DOHH2 (cell line): ENCODE results near the gene SUOX.
"Not testable (repeated sequence)": the region's sequence is repeated elsewhere in the genome, so short reads cannot be mapped to it uniquely, and the experiment has no call there.

Source experiments
- H3F3A ChIP-seq: fragments of 200-600 bp; sonication (generic), shearing (Covaris generic); 2 replicates; pipeline ENCODE4 v1.6.0; 2016; ENCODE audit warnings: antibody characterized with exemption, mild to moderate bottlenecking; ENCODE audit not compliant: control insufficient read depth, insufficient read depth
- H3K27ac ChIP-seq: fragments of 200-600 bp; sonication (generic); 2 replicates; pipeline ENCODE4 v1.5.1; 2014; ENCODE audit warnings: low read depth, mild to moderate bottlenecking, low read length, moderate library complexity
- H3K27me3 ChIP-seq: fragments of 200-600 bp; sonication (generic); 2 replicates; pipeline ENCODE4 v1.6.1; 2014; ENCODE audit warnings: mild to moderate bottlenecking, low read length, mixed read lengths; ENCODE audit not compliant: control insufficient read depth
- H3K36me3 ChIP-seq: fragments of 200-600 bp; sonication (generic); 2 replicates; pipeline ENCODE4 v1.6.1; 2014; ENCODE audit warnings: mild to moderate bottlenecking, low read length, moderate library complexity, mixed read lengths; ENCODE audit not compliant: control insufficient read depth
- H3K4me1 ChIP-seq: fragments of 200-600 bp; sonication (generic); 2 replicates; pipeline ENCODE4 v1.6.1; 2014; ENCODE audit warnings: mild to moderate bottlenecking, low read length, mixed read lengths; ENCODE audit not compliant: control insufficient read depth
- H3K4me2 ChIP-seq: fragments of 200-600 bp; sonication (generic); 2 replicates; pipeline ENCODE4 v1.6.0; 2014; ENCODE audit warnings: mild to moderate bottlenecking, low read length, moderate library complexity
- H3K4me3 ChIP-seq: fragments of 200-600 bp; sonication (generic); 2 replicates; pipeline ENCODE4 v1.5.1; 2014; ENCODE audit warnings: mild to moderate bottlenecking, low read length, mixed read lengths
- H3K79me2 ChIP-seq: fragments of 200-600 bp; sonication (generic); 2 replicates; pipeline ENCODE4 v1.6.1; 2014; ENCODE audit warnings: mild to moderate bottlenecking, low read length, mixed read lengths; ENCODE audit not compliant: control insufficient read depth
- H3K9me2 ChIP-seq: fragments of 200-600 bp; sonication (generic); replicated peaks from 2 replicates; pipeline ENCODE4 v1.6.1; 2014; ENCODE audit warnings: mild to moderate bottlenecking, low read length, mixed read lengths; ENCODE audit not compliant: control insufficient read depth
- H3K9me3 ChIP-seq: fragments of 200-600 bp; sonication (generic); 2 replicates; pipeline ENCODE4 v1.6.1; 2014; ENCODE audit warnings: antibody characterized with exemption, low read length, mixed read lengths; ENCODE audit not compliant: control insufficient read depth, insufficient read depth
- H4K20me1 ChIP-seq: fragments of 200-600 bp; sonication (generic); 2 replicates; pipeline ENCODE4 v1.6.0; 2014; ENCODE audit warnings: low read depth, mild to moderate bottlenecking, antibody characterized with exemption, low read length, moderate library complexity; ENCODE audit not compliant: control insufficient read depth, insufficient read depth
- EZH2phosphoT487 ChIP-seq: fragments of 200-600 bp; sonication (generic); IDR thresholded peaks from 2 replicates; pipeline ENCODE4 v1.6.1; 2017; ENCODE audit warnings: borderline replicate concordance, mild to moderate bottlenecking, antibody characterized with exemption, low read length, moderate library complexity, mixed read lengths
- TF ChIP-seq, protein P1 (sequence below): fragments of 200-600 bp; sonication (generic); IDR thresholded peaks from one replicate; pipeline ENCODE4 v1.5.1; 2014; ENCODE audit warnings: antibody characterized with exemption, mild to moderate bottlenecking, low read depth, low read length; ENCODE audit not compliant: poor library complexity, severe bottlenecking

SUOX gene

DNA sequence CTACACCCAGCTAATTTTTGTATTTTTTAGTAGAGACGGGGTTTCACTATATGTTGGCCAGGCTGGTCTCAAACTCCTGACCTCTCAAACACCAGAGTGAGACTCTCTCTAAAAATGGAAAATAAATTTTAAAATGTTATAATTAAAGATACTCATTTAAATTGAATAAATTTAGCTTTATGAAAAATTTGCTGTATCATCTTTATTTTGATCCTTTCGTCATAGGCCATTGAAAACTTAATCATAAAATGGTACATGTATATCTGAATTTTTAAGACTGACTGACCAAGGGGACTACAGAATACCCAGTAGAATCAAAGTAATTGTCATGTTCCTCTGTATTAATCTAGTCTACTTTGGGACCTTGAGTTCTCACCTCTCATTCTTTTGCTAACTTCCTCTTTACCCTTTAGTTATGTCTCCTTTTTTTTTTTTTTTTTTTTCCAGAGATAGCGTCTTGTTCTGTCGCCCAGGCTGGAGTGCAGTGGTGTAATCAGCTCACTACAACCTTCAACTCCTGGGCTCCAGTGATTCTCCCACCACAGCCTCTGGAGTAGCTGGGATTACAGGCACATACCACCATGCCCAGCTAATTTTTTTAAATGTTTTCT lies 13.7 kb upstream of the SUOX start:
- peak overlapping the region; percentile 75 for H3K4me2 ChIP-seq
- peaks cover 29% of the 10 kb centered on the region for H3K4me1 ChIP-seq
- no peaks in the 10 kb centered on the region for H3K27me3 ChIP-seq
- peak overlapping the region; percentile 62 for H3K27ac ChIP-seq
- H3K9me3 ChIP-seq, result no peaks in the 10 kb centered on the region
- peaks cover 17% of the 10 kb centered on the region for H3F3A ChIP-seq
- no peak for TF ChIP-seq EZH2phosphoT487
- TF ChIP-seq, protein P1, sequence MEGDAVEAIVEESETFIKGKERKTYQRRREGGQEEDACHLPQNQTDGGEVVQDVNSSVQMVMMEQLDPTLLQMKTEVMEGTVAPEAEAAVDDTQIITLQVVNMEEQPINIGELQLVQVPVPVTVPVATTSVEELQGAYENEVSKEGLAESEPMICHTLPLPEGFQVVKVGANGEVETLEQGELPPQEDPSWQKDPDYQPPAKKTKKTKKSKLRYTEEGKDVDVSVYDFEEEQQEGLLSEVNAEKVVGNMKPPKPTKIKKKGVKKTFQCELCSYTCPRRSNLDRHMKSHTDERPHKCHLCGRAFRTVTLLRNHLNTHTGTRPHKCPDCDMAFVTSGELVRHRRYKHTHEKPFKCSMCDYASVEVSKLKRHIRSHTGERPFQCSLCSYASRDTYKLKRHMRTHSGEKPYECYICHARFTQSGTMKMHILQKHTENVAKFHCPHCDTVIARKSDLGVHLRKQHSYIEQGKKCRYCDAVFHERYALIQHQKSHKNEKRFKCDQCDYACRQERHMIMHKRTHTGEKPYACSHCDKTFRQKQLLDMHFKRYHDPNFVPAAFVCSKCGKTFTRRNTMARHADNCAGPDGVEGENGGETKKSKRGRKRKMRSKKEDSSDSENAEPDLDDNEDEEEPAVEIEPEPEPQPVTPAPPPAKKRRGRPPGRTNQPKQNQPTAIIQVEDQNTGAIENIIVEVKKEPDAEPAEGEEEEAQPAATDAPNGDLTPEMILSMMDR, result no peak
- H3K9me2 ChIP-seq, result no peaks in the 10 kb centered on the region
- peaks cover 22% of the 10 kb centered on the region for H3K36me3 ChIP-seq
- H4K20me1 ChIP-seq, result no peaks in the 10 kb centered on the region
- H3K4me3 ChIP-seq, result peak overlapping the region; percentile 36
- 0 out of 2 replicates have a peak, but pooled peaks cover 6% of the 10 kb centered on the region for H3K79me2 ChIP-seq

DNA sequence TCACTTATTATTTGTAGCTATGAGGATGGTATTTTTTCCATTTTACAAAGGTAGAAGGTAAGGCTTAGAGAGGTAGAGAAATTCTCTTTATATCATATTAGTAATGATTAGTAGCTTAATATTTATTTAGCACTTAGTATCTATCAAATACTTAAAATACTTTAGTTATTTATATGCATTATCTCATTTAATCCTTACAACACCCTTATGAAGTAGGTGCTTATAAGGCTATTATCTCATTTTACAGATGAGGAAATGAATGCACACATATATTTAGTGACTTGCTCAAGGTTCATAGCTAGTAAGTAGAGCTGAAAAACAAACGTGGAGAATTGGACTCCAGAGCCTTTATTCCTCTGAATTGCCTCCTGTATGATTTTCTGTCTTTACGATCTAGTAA lies 12.2 kb upstream of the SUOX start:
- Histone ChIP-seq H3K4me2 (no peak overlapping the region), H3K27me3 (no peaks in the 10 kb centered on the region), H3K27ac (no peak overlapping the region), H3F3A (peaks cover 17% of the 10 kb centered on the region), H3K4me1 (peaks cover 29% of the 10 kb centered on the region), H3K9me2 (no peaks in the 10 kb centered on the region), H3K36me3 (peaks cover 28% of the 10 kb centered on the region), H3K4me3 (no peak overlapping the region), H4K20me1 (no peaks in the 10 kb centered on the region), H3K79me2 (0 out of 2 replicates have a peak, but pooled peaks cover 6% of the 10 kb centered on the region), H3K9me3 (no peaks in the 10 kb centered on the region)
- no peak for TF ChIP-seq EZH2phosphoT487
- TF ChIP-seq, protein P1, result no peak

DNA sequence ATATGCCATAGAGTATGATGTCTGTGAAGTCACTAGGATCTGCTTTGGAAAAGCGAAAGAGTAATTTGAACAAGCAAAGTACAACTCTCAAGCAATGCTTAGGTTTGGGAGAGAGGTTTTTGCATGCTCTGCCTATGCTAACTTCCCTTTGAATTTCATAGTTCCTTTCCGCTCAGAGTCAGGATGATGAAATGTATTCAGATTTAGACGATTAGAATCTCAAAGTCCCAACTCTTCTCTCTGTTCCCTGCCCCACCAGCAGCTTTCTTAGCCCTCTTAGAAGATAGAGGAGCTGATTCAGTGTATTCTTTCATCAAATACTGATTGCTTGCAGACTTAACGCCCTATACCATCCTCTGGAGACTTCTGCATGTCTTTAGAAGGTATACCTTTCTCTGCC lies 11.7 kb upstream of the SUOX start:
- Histone ChIP-seq H3K27me3 (no peaks in the 10 kb centered on the region), H3K9me2 (no peaks in the 10 kb centered on the region), H3F3A (peaks cover 17% of the 10 kb centered on the region), H3K4me3 (no peak overlapping the region), H3K36me3 (peaks cover 30% of the 10 kb centered on the region), H3K9me3 (no peaks in the 10 kb centered on the region), H3K27ac (no peak overlapping the region), H3K4me1 (peaks cover 29% of the 10 kb centered on the region), H3K4me2 (no peak overlapping the region), H3K79me2 (0 out of 2 replicates have a peak, but pooled peaks cover 6% of the 10 kb centered on the region), H4K20me1 (no peaks in the 10 kb centered on the region)
- TF ChIP-seq, protein P1, result no peak
- no peak for TF ChIP-seq EZH2phosphoT487

DNA sequence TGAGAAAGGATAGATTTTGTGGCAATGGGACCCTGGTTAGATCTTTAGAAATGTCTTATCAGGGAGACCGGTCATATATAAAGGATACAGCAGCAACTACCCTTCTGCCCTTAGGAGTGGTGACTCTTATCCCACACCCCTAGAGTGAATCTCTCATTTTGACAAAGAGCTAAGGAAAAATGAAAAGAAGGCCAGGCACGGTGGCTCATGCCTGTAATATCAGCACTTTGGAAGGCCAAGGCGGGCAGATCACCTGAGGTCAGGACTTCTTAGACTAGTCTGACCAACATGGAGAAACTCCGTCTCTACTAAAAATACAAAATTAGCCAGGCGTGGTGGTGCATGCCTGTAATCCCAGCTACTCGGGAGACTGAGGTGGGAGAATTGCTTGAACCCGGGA lies 11.1 kb upstream of the SUOX start:
- not testable (repeated sequence) for H3K4me2 ChIP-seq, H4K20me1 ChIP-seq, H3K27me3 ChIP-seq, H3K9me3 ChIP-seq, H3K4me3 ChIP-seq, H3K9me2 ChIP-seq, H3K27ac ChIP-seq, H3K79me2 ChIP-seq
- Histone ChIP-seq H3F3A (peaks cover 17% of the 10 kb centered on the region), H3K4me1 (peaks cover 29% of the 10 kb centered on the region), H3K36me3 (peaks cover 32% of the 10 kb centered on the region)
